Osteocyte (in vitro differentiated cells): ENCODE data around the gene MGARP. TPM values are rescaled to one million over a fixed set of nuclear protein-coding genes. Genes with fewer than 3 reads are reported as not detected.
"Not testable (repeated sequence)": the region's sequence is repeated elsewhere in the genome, so short reads cannot be mapped to it uniquely, and the experiment has no call there.

Experiments
- DNase-seq: peaks from one replicate; pipeline ENCODE4 v3.0.0; 2021; ENCODE audit warnings: mixed read lengths; ENCODE audit not compliant: unreplicated experiment; ENCODE audit errors: extremely low spot score
- H3K27ac Mint-ChIP-seq: one replicate; pipeline ENCODE4 v1.8.0; 2021; ENCODE audit warnings: mild to moderate bottlenecking, mixed read lengths; ENCODE audit not compliant: unreplicated experiment
- H3K27me3 Mint-ChIP-seq: one replicate; pipeline ENCODE4 v1.8.0; 2021; ENCODE audit warnings: mixed read lengths; ENCODE audit not compliant: unreplicated experiment
- H3K36me3 Mint-ChIP-seq: one replicate; pipeline ENCODE4 v1.8.0; 2021; ENCODE audit warnings: mixed read lengths; ENCODE audit not compliant: unreplicated experiment
- H3K4me1 Mint-ChIP-seq: one replicate; pipeline ENCODE4 v1.8.0; 2021; ENCODE audit warnings: mixed read lengths; ENCODE audit not compliant: unreplicated experiment
- H3K4me3 Mint-ChIP-seq: one replicate; pipeline ENCODE4 v1.8.0; 2021; ENCODE audit warnings: mild to moderate bottlenecking, moderate library complexity, mixed read lengths; ENCODE audit not compliant: unreplicated experiment
- H3K9me3 Mint-ChIP-seq: one replicate; pipeline ENCODE4 v1.8.0; 2021; ENCODE audit warnings: mixed read lengths; ENCODE audit not compliant: unreplicated experiment
- long read RNA-seq: library from polyadenylated mRNA; unstranded; transcript quantifications from one replicate; pipeline ENCODE4 v2.0.0, GENCODE V29; 2021
- total RNA-seq: library from RNA; stranded (reverse); gene quantifications from 2 replicates; pipeline ENCODE4 v1.2.1, GENCODE V29; 2021
- TF ChIP-seq, protein P1 (sequence below): fragments of 200-600 bp; sonication (generic); IDR thresholded peaks from 2 replicates; pipeline ENCODE4 v1.5.0; 2021; ENCODE audit warnings: antibody characterized with exemption, mild to moderate bottlenecking, moderate library complexity

The MGARP gene
- 5.1 and 5.2 TPM in 2 replicates for total RNA-seq
- long read RNA-seq, transcript MGARP-201 (4 exons, 1,339 nt), result major isoform, 15 of 15 reads
- long read RNA-seq, partial matches to known transcripts, result 0 of 15 reads
- long read RNA-seq, other reads (novel, unspliced or antisense), result 0 of 15 reads

DNA sequence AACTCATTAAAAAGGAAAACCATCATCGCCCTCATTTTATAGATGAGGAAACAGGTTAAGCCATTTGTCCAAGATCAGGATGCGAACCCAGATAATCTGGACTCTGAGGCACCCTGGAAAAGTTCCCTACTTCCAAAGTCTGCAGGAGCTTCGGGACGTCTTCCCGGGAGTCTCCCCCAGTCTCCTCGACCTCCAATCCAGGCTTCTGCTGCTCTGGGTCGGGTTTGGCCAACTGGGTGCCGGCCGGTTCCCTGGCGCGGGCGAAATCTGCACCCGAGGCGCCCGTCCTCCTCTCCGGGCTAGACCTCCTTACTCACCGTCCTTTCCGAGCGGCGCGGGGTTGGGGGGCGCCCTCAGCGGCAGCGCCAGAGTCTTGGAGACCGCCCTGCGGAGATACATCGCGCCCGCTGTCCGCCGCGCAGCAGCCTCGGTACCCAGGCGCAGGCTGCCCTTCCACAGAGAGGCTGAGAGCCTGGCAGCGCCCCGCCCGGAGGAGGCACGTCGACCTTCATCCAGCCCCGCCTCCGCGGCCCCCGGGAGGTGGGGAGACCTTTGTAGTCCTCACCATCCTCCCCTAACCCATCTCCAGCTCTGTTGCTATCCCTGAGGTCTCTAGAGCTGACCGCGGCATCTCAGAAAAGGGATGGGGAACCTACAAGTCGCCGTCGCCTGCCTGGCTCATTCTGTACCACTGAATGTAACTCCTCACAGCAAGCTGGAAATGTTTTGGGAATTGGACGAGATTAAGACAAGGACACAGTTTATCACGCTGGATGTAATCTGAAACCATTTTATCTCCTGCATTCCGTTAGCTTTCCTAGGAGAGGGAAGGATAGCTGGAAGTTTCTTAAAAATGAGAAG is at the start of gene MGARP:
MGARP (minus strand) TSS at position 466 of the 861 bp plus-strand sequence; CDS start at position 399, 67 bp downstream.
- no peak within 1 kb of the TSS for H3K27ac Mint-ChIP-seq
- no peaks in the 10 kb centered on the region for H3K27me3 Mint-ChIP-seq
- H3K4me1 Mint-ChIP-seq, result peaks cover 38% of the 10 kb centered on the region
- TF ChIP-seq, protein P1, sequence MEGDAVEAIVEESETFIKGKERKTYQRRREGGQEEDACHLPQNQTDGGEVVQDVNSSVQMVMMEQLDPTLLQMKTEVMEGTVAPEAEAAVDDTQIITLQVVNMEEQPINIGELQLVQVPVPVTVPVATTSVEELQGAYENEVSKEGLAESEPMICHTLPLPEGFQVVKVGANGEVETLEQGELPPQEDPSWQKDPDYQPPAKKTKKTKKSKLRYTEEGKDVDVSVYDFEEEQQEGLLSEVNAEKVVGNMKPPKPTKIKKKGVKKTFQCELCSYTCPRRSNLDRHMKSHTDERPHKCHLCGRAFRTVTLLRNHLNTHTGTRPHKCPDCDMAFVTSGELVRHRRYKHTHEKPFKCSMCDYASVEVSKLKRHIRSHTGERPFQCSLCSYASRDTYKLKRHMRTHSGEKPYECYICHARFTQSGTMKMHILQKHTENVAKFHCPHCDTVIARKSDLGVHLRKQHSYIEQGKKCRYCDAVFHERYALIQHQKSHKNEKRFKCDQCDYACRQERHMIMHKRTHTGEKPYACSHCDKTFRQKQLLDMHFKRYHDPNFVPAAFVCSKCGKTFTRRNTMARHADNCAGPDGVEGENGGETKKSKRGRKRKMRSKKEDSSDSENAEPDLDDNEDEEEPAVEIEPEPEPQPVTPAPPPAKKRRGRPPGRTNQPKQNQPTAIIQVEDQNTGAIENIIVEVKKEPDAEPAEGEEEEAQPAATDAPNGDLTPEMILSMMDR, result no peak
- peak within 1 kb of the TSS; percentile 83 for H3K4me3 Mint-ChIP-seq
- DNase-seq, result peak; percentile 85
- H3K36me3 Mint-ChIP-seq, result no peaks in the 10 kb centered on the region
- H3K9me3 Mint-ChIP-seq, result no peaks in the 10 kb centered on the region

DNA sequence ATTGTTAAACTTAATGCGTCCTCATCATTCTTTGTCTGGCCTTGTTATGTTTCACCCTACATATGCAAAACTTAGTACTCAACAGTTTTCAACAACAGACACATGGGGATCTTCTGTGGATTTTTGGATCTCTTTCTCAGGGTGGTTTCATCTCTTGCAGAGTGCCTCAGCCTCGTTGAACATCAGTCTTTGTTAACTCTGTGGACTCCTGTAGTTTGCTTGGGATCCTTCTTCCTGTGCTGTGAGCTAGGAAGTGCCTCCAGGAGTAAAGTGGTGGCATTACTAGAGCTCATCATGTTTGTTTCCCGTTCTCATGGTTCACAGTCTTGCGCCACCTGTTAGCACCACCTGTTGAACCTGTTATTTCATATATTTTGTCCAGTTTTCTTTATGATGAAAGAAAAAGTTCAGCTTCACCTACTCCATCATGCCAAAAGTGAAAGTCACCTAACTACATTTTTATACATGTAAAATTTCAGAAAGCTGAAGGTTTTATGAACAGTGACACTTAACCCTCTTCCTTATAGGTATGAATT is 49.7 kb upstream of the MGARP start:
- no peak overlapping the region for H3K4me3 Mint-ChIP-seq
- no peaks in the 10 kb centered on the region for H3K27me3 Mint-ChIP-seq
- peaks cover 11% of the 10 kb centered on the region for H3K9me3 Mint-ChIP-seq
- no peak for DNase-seq
- peaks cover 23% of the 10 kb centered on the region for H3K4me1 Mint-ChIP-seq
- TF ChIP-seq, protein P1, result no peak
- peaks cover 15% of the 10 kb centered on the region for H3K36me3 Mint-ChIP-seq
- no peak overlapping the region for H3K27ac Mint-ChIP-seq

DNA sequence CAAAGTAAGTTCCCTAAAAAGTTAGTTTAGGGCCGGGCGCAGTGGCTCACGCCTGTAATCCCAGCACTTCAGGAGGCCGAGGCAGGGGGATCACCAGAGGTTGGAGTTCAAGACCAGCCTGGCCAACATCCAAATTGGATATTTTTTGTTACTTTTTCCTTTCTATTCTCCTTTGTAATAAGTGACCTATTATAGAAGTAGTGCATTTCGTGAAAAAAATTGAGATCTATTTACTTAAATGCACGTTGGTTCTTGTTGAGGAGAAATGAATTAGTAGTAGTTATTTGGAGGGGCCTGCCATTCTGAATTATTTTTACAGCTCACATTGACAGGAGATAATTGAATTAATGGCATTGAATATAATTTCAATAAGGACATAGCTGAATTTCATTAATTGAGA is 44.6 kb upstream of the MGARP start:
- no peaks in the 10 kb centered on the region for H3K27me3 Mint-ChIP-seq
- peaks cover 7% of the 10 kb centered on the region for H3K9me3 Mint-ChIP-seq
- no peak overlapping the region for H3K4me3 Mint-ChIP-seq
- no peak for DNase-seq
- peaks cover 6% of the 10 kb centered on the region for H3K36me3 Mint-ChIP-seq
- TF ChIP-seq, protein P1, result no peak
- H3K4me1 Mint-ChIP-seq, result peaks cover 27% of the 10 kb centered on the region
- H3K27ac Mint-ChIP-seq, result no peak overlapping the region

DNA sequence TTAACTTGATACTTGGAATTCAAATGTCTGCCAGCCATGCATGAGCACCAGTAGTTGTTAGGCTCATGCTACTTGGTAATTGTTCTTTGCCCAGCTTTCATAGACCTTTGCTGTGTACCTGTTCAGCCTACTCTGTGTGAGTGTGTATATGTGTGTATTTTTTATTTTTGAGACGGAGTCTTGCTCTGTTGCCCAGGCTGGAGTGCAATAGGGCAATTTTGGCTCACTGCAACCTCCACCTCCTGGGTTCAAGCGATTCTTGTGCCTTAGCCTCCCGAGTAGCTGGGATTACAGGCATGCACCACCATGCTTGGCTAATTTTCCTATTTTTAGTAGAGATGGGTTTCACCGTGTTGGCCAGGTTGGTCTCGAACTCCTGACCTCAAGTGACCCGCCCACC is 42.5 kb upstream of the MGARP start:
- H3K9me3 Mint-ChIP-seq, H3K27me3 Mint-ChIP-seq, H3K4me3 Mint-ChIP-seq, H3K36me3 Mint-ChIP-seq, H3K27ac Mint-ChIP-seq, DNase-seq: not testable (repeated sequence)
- H3K4me1 Mint-ChIP-seq, result peaks cover 29% of the 10 kb centered on the region

DNA sequence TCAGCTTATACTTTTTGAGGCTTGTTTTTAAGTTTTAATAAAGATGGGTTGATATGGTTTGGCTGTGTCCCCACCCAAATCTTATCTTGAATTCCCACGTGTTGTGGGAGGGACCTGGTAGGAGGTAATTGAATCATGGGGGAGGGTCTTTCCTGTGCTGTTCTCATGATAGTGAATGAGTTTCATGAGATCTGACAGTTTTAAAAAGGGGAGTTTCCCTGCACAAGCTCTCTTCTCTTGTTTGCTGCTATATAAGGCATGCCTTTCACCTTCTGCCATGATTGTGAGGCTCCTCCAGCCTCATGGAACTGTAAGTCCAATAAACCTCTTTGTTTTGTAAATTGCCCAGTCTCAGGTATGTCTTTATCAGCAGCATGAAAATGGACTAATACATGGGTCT is 42.0 kb upstream of the MGARP start:
- not testable (repeated sequence) for H3K27ac Mint-ChIP-seq, H3K9me3 Mint-ChIP-seq, H3K36me3 Mint-ChIP-seq, H3K27me3 Mint-ChIP-seq, DNase-seq, H3K4me3 Mint-ChIP-seq
- H3K4me1 Mint-ChIP-seq, result peaks cover 30% of the 10 kb centered on the region

DNA sequence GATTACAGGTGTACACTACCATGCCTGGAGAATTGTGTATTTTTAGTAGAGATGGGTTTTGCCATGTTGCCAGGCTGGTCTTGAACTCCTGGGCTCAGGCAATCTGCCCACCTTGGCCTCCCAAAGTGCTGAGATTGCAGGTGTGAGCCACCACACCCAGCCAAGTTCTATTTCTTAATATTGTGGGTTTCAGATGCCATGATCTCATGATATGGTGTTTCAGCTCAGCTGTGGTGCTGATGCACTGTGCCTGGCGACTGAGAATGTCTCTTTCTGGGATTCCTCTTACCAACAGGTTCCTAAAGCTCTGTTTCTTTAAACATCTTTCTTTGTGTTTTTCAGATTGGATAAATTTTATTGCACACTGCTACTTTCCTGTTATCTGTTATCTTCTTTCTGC is 39.5 kb upstream of the MGARP start:
- Mint-ChIP-seq H3K9me3 (no peaks in the 10 kb centered on the region), H3K27ac (peak overlapping the region; percentile 39), H3K36me3 (no peaks in the 10 kb centered on the region), H3K4me1 (peaks cover 26% of the 10 kb centered on the region), H3K27me3 (no peaks in the 10 kb centered on the region), H3K4me3 (no peak overlapping the region)
- no peak for DNase-seq
- TF ChIP-seq, protein P1, result no peak
